PC-3 (cell line): Measurements from ENCODE around the gene PRRT4.

Experiments
- CTCF ChIP-seq: fragments of 300-600 bp; sonication (generic); conservative IDR thresholded peaks from 2 replicates; pipeline ENCODE4 v1.5.1; 2017; ENCODE audit warnings: antibody characterized with exemption, low read depth, mild to moderate bottlenecking, low read length
- EZH2 ChIP-seq: fragments of 300-600 bp; sonication (generic); IDR thresholded peaks from one replicate; pipeline ENCODE4 v1.6.1; 2017; ENCODE audit warnings: antibody characterized with exemption, mild to moderate bottlenecking, low read length; ENCODE audit not compliant: unreplicated experiment

- TF ChIP-seq CTCF, result no peak
- no peak for TF ChIP-seq EZH2
Observed at GRCh38 chr7:128409596-128410450, 48.3 kb upstream of the PRRT4 start, which contains the start of gene IMPDH1.
